OCI-LY7 (cell line): ENCODE results near the gene SLC35F2. TPM values are rescaled to one million over a fixed set of nuclear protein-coding genes. Genes with fewer than 3 reads are reported as not detected.
"Not testable (repeated sequence)": the region's sequence is repeated elsewhere in the genome, so short reads cannot be mapped to it uniquely, and the experiment has no call there.

Experiments
- BruUV-seq: library from RNA; stranded (reverse); fragments of 400-500 nt; replicated peaks from 2 replicates; lab custom pipeline; 2021; lab: Mats Ljungman, UMichigan
- CTCF ChIA-PET: fragments of 300-600 bp; sonication (Branson Sonifier 250); formaldehyde crosslinking; loops from one replicate; lab custom pipeline; 2022; ENCODE audit warnings: antibody characterized with exemption; ENCODE audit not compliant: unreplicated experiment; lab: Charles Lee
- POLR2A ChIA-PET: fragments of 300-600 bp; sonication (Branson Sonifier 250); formaldehyde crosslinking; loops from one replicate; lab custom pipeline; 2022; ENCODE audit warnings: antibody characterized with exemption; lab: Charles Lee
- DNase-seq: peaks from one replicate; pipeline ENCODE4 v3.0.0-alpha.2; 2015; ENCODE audit warnings: low spot score
- H2AFZ ChIP-seq: fragments of 200-600 bp; sonication (generic), shearing (Covaris generic); 2 replicates; pipeline ENCODE4 v1.6.1; 2014; ENCODE audit warnings: mild to moderate bottlenecking, antibody characterized with exemption, low read length, moderate library complexity
- H3K27ac ChIP-seq: fragments of 200-600 bp; sonication (generic); 2 replicates; pipeline ENCODE4 v1.5.1; 2014; ENCODE audit warnings: mixed run types, low read depth, mild to moderate bottlenecking, moderate library complexity, low read length, inconsistent platforms; ENCODE audit not compliant: poor library complexity, severe bottlenecking
- H3K36me3 ChIP-seq: fragments of 200-600 bp; sonication (generic); 2 replicates; pipeline ENCODE4 v1.6.1; 2014; ENCODE audit warnings: mild to moderate bottlenecking, antibody characterized with exemption, low read length, moderate library complexity, mixed read lengths; ENCODE audit not compliant: insufficient read depth
- H3K4me1 ChIP-seq: fragments of 200-600 bp; sonication (generic); 2 replicates; pipeline ENCODE4 v1.5.1; 2014; ENCODE audit warnings: mild to moderate bottlenecking, low read length; ENCODE audit not compliant: insufficient read depth, poor library complexity, severe bottlenecking
- H3K4me2 ChIP-seq: fragments of 200-600 bp; sonication (generic); 2 replicates; pipeline ENCODE4 v1.6.1; 2014; ENCODE audit warnings: mild to moderate bottlenecking, low read length
- H3K4me3 ChIP-seq: fragments of 200-600 bp; sonication (generic); 2 replicates; pipeline ENCODE4 v1.5.1; 2014; ENCODE audit warnings: mild to moderate bottlenecking, low read depth, low read length; ENCODE audit not compliant: poor library complexity, severe bottlenecking
- H3K79me2 ChIP-seq: fragments of 200-600 bp; sonication (generic); 2 replicates; pipeline ENCODE4 v1.6.1; 2016; ENCODE audit warnings: low read depth, mild to moderate bottlenecking, low read length, moderate library complexity, mixed read lengths; ENCODE audit not compliant: insufficient read depth
- H3K9me2 ChIP-seq: fragments of 200-600 bp; sonication (generic); 2 replicates; pipeline ENCODE4 v1.6.1; 2016; ENCODE audit warnings: mild to moderate bottlenecking, low read length, mixed read lengths; ENCODE audit not compliant: insufficient read depth
- H3K9me3 ChIP-seq: fragments of 200-600 bp; sonication (generic); 2 replicates; pipeline ENCODE4 v1.6.1; 2014; ENCODE audit warnings: mild to moderate bottlenecking, mixed run types, low read length, mixed read lengths
- H4K20me1 ChIP-seq: fragments of 200-600 bp; sonication (generic); 2 replicates; pipeline ENCODE4 v1.6.1; 2014; ENCODE audit warnings: mild to moderate bottlenecking, antibody characterized with exemption, low read length, moderate library complexity, mixed read lengths; ENCODE audit not compliant: insufficient read depth
- EZH2phosphoT487 ChIP-seq: fragments of 200-600 bp; sonication (generic); IDR thresholded peaks from 2 replicates; pipeline ENCODE4 v1.6.1; 2018; ENCODE audit warnings: low read depth, borderline replicate concordance, mild to moderate bottlenecking, mixed run types, antibody characterized with exemption, low read length, moderate library complexity, mixed read lengths
- intact Hi-C: fragments of 100-400 bp; cut with micrococcal nuclease; formaldehyde crosslinking; loops from one replicate; pipeline ENCODE4 v1.10.0; 2022; ENCODE audit not compliant: unreplicated experiment
- total RNA-seq, 2 experiments: library from RNA; depleted of rRNA in 1 of 2; stranded (reverse); fragments of >200 nt in 1 of 2; shearing (Covaris generic) in 1 of 2; gene quantifications; 2 replicates each; pipeline ENCODE4 v1.2.3, GENCODE V29; 2014 to 2022
- TF ChIP-seq, protein P1 (sequence below): fragments of 200-600 bp; sonication (generic); conservative IDR thresholded peaks from 2 replicates; pipeline ENCODE4 v1.5.1; 2014; ENCODE audit warnings: mild to moderate bottlenecking, antibody characterized with exemption, low read length, moderate library complexity, mixed read lengths

Gene SLC35F2
- total RNA-seq, 2 experiments from 2014 or later: 21.1 to 23.3 TPM

DNA sequence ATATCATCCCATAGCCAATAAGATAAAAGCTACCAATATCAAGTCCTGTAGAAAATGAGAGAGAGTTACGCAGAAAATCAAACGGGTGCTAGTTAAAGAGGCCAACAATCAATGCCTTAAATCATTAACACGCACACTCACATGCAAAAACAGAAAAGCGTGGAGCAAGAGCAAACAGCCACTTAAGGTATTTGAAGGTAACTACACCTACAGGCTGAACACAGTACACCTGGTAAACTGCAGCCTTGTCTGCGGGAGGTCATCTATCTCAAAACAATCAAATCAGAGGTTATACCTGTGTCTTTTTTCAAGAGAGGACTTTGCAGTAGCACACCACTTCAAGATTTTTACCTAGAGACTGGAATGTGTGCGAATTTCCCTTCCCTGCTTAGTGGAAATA lies 23.6 kb downstream of the SLC35F2 start:
- Histone ChIP-seq H3K4me2 (no peak overlapping the region), H3K9me3 (no peaks in the 10 kb centered on the region), H2AFZ (no peak overlapping the region), H3K4me1 (no peaks in the 10 kb centered on the region), H3K36me3 (no peaks in the 10 kb centered on the region), H4K20me1 (0 out of 2 replicates have a peak, but pooled peaks cover 6% of the 10 kb centered on the region), H3K4me3 (no peak overlapping the region), H3K27ac (no peak overlapping the region), H3K79me2 (peaks cover 25% of the 10 kb centered on the region), H3K9me2 (no peaks in the 10 kb centered on the region)
- TF ChIP-seq EZH2phosphoT487: no peak
- TF ChIP-seq, protein P1, sequence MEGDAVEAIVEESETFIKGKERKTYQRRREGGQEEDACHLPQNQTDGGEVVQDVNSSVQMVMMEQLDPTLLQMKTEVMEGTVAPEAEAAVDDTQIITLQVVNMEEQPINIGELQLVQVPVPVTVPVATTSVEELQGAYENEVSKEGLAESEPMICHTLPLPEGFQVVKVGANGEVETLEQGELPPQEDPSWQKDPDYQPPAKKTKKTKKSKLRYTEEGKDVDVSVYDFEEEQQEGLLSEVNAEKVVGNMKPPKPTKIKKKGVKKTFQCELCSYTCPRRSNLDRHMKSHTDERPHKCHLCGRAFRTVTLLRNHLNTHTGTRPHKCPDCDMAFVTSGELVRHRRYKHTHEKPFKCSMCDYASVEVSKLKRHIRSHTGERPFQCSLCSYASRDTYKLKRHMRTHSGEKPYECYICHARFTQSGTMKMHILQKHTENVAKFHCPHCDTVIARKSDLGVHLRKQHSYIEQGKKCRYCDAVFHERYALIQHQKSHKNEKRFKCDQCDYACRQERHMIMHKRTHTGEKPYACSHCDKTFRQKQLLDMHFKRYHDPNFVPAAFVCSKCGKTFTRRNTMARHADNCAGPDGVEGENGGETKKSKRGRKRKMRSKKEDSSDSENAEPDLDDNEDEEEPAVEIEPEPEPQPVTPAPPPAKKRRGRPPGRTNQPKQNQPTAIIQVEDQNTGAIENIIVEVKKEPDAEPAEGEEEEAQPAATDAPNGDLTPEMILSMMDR: no peak
- ChIA-PET POLR2A (interaction anchor here (0.6 kb wide), 1 partner anchor 16 kb away, joined by 4 read pairs; no protein-coding TSS in a partner anchor), CTCF (no interaction called here)
- DNase-seq: no peak
- no TSS peak for BruUV-seq
- intact Hi-C loops: no loop called here

DNA sequence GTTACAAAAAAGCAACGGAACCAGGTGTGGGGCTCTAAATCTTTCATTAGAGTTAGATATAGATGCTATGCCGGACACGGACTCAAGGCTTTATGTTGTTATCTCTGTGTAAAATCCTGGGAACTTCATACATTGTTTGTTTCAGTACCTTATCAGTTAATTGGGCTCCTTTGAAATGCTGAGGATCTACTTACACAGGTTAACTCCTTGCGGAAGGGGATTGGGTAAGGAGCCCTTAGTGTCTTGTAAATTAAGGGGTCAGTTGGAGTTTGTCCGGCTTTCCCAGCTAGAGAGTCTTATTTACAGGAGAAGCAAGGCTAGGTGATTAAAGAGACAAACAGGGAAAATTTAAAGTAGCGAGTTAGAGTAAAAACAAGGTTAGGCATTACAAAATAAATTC lies 24.7 kb downstream of the SLC35F2 start:
- H3K9me3 ChIP-seq, H3K4me3 ChIP-seq, H3K36me3 ChIP-seq, POLR2A ChIA-PET, H4K20me1 ChIP-seq, H2AFZ ChIP-seq, H3K27ac ChIP-seq, intact Hi-C loops, H3K4me2 ChIP-seq, BruUV-seq, DNase-seq, CTCF ChIA-PET, H3K9me2 ChIP-seq, H3K4me1 ChIP-seq: not testable (repeated sequence)
- peaks cover 27% of the 10 kb centered on the region for H3K79me2 ChIP-seq

DNA sequence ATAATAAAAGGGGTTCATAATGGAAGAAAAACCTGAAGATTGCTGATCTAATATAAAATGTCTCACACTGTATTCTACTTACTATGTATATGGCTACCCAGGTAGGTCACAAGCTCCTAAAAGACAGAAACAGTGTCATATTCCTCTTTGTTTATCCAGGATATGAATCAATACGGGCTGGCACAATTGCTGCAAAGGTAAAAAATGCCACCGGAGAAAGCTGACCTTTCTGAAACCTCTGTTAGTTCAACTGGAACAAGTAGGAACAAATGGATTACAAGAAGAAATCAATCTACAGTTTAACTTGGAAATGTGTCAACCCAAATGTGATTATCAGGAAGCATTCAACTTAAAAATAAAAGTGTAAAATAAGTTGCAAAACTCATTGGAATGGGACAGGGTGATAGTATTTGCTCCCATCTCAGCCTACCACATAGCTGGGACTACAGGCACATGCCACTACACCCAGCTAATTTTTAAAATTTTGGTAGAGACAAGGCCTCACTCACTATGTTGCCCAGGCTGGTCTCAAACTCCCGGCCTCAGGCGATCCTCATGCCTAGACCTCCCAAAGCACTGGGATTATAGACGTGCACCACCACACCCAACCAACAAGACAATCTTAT lies 27.6 kb downstream of the SLC35F2 start:
- Histone ChIP-seq H2AFZ (no peak overlapping the region), H3K4me2 (no peak overlapping the region), H3K36me3 (no peaks in the 10 kb centered on the region), H3K4me3 (no peak overlapping the region), H3K9me3 (no peaks in the 10 kb centered on the region), H3K4me1 (no peaks in the 10 kb centered on the region), H3K79me2 (peaks cover 38% of the 10 kb centered on the region), H3K9me2 (no peaks in the 10 kb centered on the region), H3K27ac (no peak overlapping the region), H4K20me1 (peaks cover under 1% of the 10 kb centered on the region; the same call in 1 of the 2 replicates)
- ChIA-PET CTCF (no interaction called here), POLR2A (interaction anchor here (0.5 to 0.6 kb wide), 2 partner anchors 11 to 62 kb away, joined by 3 to 4 read pairs; no protein-coding TSS in a partner anchor)
- intact Hi-C loops: no loop called here
- TF ChIP-seq, protein P1: no peak
- TF ChIP-seq EZH2phosphoT487: no peak
- BruUV-seq: no TSS peak
- no peak for DNase-seq
